ENCODE data around the gene PRPS2. TPM values are rescaled to one million over a fixed set of nuclear protein-coding genes. Genes with fewer than 3 reads are reported as not detected.

The PRPS2 gene
- total and polyA plus RNA-seq, 2 of the 8 experiments (the other 6 are each of a cell fraction or from before 2014, with no cell fraction given): 11.8 to 31.4 TPM

- no peak overlapping the region for H2BK12ac ChIP-seq (ENCODE audit: low read depth, low read length)
- H3K4me1 ChIP-seq (replicated peaks in 1 of 4; ENCODE audit: control insufficient read depth in 3 of 4, insufficient read depth in 4 of 4, low read length in 3 of 4): no peaks in the 10 kb centered on the region
- H3K79me1 ChIP-seq (ENCODE audit: low read depth, low read length): no peaks in the 10 kb centered on the region
- FAIRE-seq: no peak
- H3K18ac ChIP-seq (ENCODE audit: extremely low read depth, low read length): no peak overlapping the region
- H4K91ac ChIP-seq (replicated peaks; ENCODE audit: insufficient read length, low read length): no peak overlapping the region
- no peak overlapping the region for H2BK5ac ChIP-seq (ENCODE audit: low read depth, low read length)
- 94% methylated on average over 7 of the region's 7 CpGs; no CpG with 5 or more reads in 1 of the 2 experiments for WGBS, 2 experiments (ENCODE audit: extremely low coverage in 1 of 2, insufficient coverage in 1 of 2, insufficient read length in 1 of 2, insufficient replicate concordance in 2 of 2, low coverage in 1 of 2, low lambda C conversion rate in 2 of 2, missing lambda C conversion rate in 1 of 2)
- DNase-seq (ENCODE audit: low read depth in 1 of 2, low spot score in 2 of 2): no peak
- H3K23ac ChIP-seq (ENCODE audit: insufficient read length): no peak overlapping the region
- no peak overlapping the region for H3K14ac ChIP-seq (ENCODE audit: insufficient read length)
- no peaks in the 10 kb centered on the region for H3K79me2 ChIP-seq (ENCODE audit: control insufficient read depth in 1 of 2, insufficient read depth in 2 of 2, low read length in 2 of 2)
- no peak overlapping the region for H4K5ac ChIP-seq (ENCODE audit: insufficient read length, low read depth, low read length)
- H3K36me3 ChIP-seq (ENCODE audit: control insufficient read depth in 2 of 4, insufficient read depth in 4 of 4, low read length in 3 of 4): peaks cover 2 to 27% (median 11%) of the 10 kb centered on the region in 4 experiments; a peak in 5 of 8 replicates
- H2BK15ac ChIP-seq (ENCODE audit: low read length): no peak overlapping the region
- no peak overlapping the region for H3K56ac ChIP-seq (replicated peaks; ENCODE audit: insufficient read length, low read depth, low read length)
- no peak overlapping the region for H3K4me2 ChIP-seq (ENCODE audit: insufficient read depth in 1 of 2, low read depth in 2 of 2, low read length in 2 of 2)
- ChIA-PET POLR2A (ENCODE audit: partially characterized antibody) (no interaction called here), CTCF (ENCODE audit: partially characterized antibody) (no interaction called here)
- H3K4me3 ChIP-seq (ENCODE audit: extremely low read depth in 1 of 4, insufficient read depth in 2 of 4, low read depth in 3 of 4, low read length in 4 of 4): no peak overlapping the region
- H2AFZ ChIP-seq (ENCODE audit: low read length): no peak overlapping the region
- no peak overlapping the region for H4K8ac ChIP-seq (ENCODE audit: extremely low read depth, insufficient read depth, low read length)
- no peaks in the 10 kb centered on the region for H3K27me3 ChIP-seq (replicated peaks in 1 of 4; ENCODE audit: control insufficient read depth in 3 of 4, extremely low read depth in 1 of 4, insufficient read depth in 3 of 4, low read length in 3 of 4)
- no peak overlapping the region for H3K4ac ChIP-seq (replicated peaks; ENCODE audit: insufficient read length, low read depth, low read length)
- H2AK5ac ChIP-seq (ENCODE audit: low read depth, low read length): no peak overlapping the region
- no peaks in the 10 kb centered on the region for H4K20me1 ChIP-seq (replicated peaks in 1 of 2; ENCODE audit: control insufficient read depth in 1 of 2, insufficient read depth in 2 of 2, low read length in 2 of 2)
- no peaks in the 10 kb centered on the region for H3K23me2 ChIP-seq (ENCODE audit: low read depth, low read length)
- no peak overlapping the region for H3K9ac ChIP-seq (replicated peaks in 1 of 4; ENCODE audit: extremely low read depth in 1 of 4, low read depth in 3 of 4, low read length in 3 of 4)
- no peak overlapping the region for H2BK120ac ChIP-seq (replicated peaks; ENCODE audit: low read depth, low read length)
- H3K9me3 ChIP-seq (ENCODE audit: insufficient read depth in 2 of 2, low read depth in 1 of 2, low read length in 1 of 2): no peaks in the 10 kb centered on the region
- H2BK20ac ChIP-seq (ENCODE audit: low read length): no peak overlapping the region
- no peak overlapping the region for H3K27ac ChIP-seq (ENCODE audit: low read depth, low read length)
- TF ChIP-seq SIRT6 (IDR thresholded peaks at IDR 0.05; ENCODE audit: low read length): no peak
- no peak for TF ChIP-seq SUZ12 (IDR thresholded peaks at IDR 0.05; ENCODE audit: low read length)
- no peak for TF ChIP-seq KDM1A (IDR thresholded peaks at IDR 0.05; ENCODE audit: borderline replicate concordance, low read length)
- TF ChIP-seq EP300 (IDR thresholded peaks at IDR 0.05; ENCODE audit: borderline replicate concordance in 1 of 2, low read depth in 2 of 2, low read length in 2 of 2): no peak
- TF ChIP-seq SRF (IDR thresholded peaks at IDR 0.05; ENCODE audit: low read depth, low read length): no peak
- TF ChIP-seq FOSL1 (IDR thresholded peaks at IDR 0.05; ENCODE audit: insufficient read depth, low read depth, low read length): no peak
- TF ChIP-seq CHD2 (IDR thresholded peaks at IDR 0.05; ENCODE audit: low read length): no peak
- TF ChIP-seq RBBP5 (IDR thresholded peaks at IDR 0.05; ENCODE audit: borderline replicate concordance, low read depth, low read length): no peak
- no peak for TF ChIP-seq USF2 (IDR thresholded peaks at IDR 0.05; ENCODE audit: low read length)
- no peak for TF ChIP-seq JUN (IDR thresholded peaks at IDR 0.05; ENCODE audit: low read depth, low read length)
- TF ChIP-seq CBX5 (IDR thresholded peaks at IDR 0.05; ENCODE audit: low read depth, low read length): no peak
- TF ChIP-seq CEBPB (IDR thresholded peaks at IDR 0.05; ENCODE audit: low read depth, low read length): no peak
- TF ChIP-seq SAP30 (IDR thresholded peaks at IDR 0.05; ENCODE audit: insufficient read depth, insufficient replicate concordance, low read length): no peak
- no peak for TF ChIP-seq CTBP2 (IDR thresholded peaks at IDR 0.05; ENCODE audit: borderline replicate concordance, insufficient read depth, insufficient read length, low read length)
These were observed 29.5 kb downstream of the PRPS2 start for GRCh38 chrX:12820737-12821136.
